GM11168 (cell line): ENCODE results near the gene CHST15.

Source experiments
- in situ Hi-C: fragments of 300-500 bp; cut with MboI; formaldehyde crosslinking; loops from one replicate; pipeline ENCODE4 v1.12.0; 2022; ENCODE audit warnings: low sequenced_read_pairs; ENCODE audit not compliant: unreplicated experiment

CHST15 gene

DNA sequence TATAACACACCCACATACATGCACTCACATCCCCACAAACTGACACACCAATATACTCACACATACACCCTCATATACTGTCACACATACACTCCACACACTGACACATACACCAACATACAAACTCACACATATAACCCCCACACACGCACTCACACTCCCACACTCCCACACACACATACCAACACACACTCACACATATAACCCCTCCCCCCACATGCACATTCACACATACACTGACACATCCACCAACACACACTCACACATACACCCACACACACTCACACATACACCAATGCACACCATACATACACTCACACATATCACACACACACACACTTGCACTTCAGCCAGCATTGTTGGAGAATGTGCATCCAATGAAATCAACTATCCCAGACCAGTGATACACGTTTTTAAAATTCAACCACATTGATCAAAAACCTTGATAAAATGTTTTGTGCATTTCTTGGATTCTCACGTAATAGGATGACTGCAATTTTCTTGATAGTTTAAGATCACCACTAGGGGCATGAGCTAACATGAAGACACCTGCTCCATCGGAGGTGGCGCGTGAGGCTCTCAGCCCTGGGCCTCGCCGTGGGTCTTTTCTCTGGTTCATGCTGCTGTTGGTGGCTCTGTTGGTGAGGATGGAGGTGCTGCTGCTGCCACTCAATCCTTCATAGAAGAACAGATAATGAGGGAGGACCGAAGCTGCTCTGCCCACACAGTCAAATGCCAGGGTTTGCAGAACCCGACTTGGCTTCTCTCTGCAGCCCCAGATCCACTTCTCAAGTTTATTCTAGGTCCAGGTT lies 32.1 kb upstream of the CHST15 start:
- in situ Hi-C loops, result no loop called here

DNA sequence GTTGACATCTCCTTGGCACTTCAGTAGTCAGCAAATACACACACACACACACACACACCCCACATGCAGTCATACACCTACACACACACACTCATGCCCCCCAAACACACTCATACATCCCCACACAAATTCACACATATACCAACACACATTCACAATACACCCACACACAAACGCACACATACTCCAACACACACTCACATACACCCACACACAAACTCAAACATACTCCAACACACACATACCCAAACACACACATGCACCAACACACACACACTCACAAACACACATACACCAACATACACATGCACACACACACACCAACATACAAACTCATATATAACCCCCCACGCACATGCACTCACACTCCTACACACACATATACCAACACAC lies 31.4 kb upstream of the CHST15 start:
- in situ Hi-C loops, result no loop called here

DNA sequence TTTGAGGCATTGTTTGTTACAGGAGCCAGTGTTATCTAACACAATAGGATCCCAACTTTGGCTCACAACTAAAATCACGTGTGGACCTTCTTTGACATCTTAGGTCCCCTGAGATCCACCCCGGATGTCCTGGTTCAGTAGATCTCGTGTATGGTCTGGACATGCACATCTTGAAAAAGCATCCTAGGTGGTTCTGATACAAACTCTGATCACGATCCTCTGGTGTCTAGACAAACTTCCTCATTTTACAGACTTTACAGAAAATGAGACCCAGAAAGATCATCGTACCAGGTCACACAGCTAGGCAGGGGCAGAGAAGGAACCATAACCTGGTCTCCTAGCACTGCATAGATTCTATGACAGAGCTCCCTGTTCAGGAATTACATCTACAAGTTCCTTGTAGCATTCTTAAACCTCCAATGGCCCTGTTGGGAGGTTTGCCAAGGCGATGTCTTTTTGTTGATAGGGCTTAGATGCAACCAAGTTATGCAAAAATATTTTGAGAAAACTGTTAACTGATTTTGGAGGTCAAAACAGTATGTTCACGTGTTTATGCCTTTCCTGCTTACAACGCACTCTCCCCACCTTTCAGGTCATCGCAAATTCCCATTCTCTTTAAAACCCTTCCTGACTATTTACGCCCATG lies 30.8 kb upstream of the CHST15 start:
- in situ Hi-C loops, result no loop called here

DNA sequence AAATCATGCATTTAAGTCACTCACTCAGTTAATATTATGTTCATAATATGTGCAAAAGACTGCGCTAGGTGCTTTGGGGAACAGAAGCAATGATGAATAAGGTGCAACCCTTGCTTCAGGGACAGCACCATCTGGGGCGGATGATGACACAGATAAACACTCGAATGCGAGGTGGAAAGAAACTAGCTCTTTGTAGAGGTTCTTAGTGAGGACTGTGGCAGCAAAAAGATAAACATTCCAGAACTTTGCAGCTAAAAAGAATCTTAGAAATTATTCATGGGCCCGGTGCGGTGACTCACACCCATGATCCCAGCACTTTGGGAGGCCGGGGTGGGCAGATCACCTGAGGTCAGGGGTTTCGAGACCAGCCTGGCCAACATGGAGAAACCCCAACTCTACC lies 29.8 kb upstream of the CHST15 start:
- in situ Hi-C loops, result no loop called here

DNA sequence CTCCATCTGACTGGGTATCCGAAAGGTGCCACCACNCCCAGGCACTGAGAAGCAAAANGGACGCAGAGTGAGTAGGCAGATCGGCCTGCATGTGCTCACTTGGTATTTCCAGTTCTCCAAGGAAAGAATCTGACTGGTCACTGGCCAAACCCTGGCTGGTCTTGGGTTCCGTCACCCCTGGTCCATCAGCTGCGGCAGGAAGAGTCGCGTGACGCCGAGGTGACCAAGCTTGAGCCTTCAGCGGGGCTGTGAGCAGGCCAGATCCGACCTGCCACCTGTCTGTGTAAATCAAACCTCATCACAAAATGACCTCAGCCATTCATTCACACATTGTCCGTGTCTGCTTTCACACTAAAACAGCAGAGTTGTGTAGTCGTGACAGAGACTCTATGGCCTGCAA lies 28.8 kb upstream of the CHST15 start:
- in situ Hi-C loops, result no loop called here

DNA sequence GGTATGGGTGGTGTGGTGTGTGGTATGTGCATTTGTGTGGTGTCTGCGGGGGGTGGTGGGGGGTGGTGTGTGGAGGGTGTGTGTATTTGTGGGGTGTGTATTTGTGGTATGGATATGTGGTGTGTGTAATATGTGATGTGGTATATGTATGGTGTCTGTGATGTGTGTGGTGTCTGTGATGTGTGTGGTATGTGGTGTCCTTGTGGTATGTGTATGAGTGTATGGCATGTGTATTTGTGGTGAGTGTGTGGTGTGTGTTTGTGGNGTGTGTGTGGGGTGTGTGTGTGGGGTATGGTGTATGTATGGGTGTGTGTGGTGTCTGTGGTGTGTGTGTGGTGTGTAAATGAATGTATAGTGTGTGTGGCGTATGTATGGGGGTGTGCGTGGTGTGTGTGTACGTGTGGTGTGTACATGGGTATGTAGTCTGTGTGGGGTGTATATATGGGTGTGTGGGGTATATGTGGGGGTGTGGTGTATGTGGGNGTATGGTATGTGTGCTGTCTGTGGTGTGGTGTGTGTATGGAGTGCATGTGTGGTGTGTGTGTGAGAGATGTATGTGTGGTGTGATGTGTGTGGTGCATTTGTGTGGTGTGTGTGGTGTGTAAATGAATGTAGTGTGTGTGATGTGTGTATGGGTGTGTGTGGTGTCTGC lies 27.1 kb upstream of the CHST15 start:
- in situ Hi-C loops, result no loop called here

DNA sequence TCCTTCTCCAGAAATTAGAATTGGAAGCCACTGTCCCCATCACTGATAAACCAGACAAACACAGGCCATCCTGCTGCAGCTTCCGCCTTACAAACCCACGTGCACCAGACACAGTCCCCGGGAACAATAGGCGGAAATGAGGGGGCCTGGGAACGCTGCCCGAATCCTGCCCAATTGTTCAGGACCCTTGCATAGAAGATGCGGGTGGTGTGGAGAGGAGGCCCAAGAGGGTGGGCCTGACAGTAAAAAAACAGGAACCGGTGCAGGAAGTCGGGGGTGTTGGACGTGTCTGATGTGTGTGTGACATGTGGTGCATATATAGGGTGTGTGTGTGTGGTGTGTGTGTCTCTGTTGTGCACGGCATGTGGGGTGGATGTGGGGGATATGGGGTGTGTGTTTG lies 26.5 kb upstream of the CHST15 start:
- in situ Hi-C loops, result no loop called here

DNA sequence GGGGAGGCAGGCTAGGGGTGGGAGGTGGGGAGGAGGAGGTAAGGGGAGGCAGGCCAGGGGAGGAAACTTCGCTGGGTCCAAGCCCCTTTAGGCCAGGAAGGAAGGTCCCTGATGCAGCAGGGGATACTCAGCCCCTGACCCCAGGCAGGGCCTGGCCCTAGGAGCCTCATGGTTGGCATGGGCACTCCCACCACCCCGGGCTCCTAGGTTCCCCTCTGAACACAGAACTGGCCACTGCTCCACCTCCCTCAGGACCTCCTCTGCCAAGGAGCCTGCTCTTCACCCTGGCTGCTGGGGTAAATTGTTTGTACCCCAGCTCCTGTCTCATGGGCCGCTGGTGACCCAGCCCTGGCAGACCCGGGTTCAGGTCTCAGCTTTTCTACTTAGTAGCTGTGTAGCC lies 25.8 kb upstream of the CHST15 start:
- in situ Hi-C loops, result no loop called here

DNA sequence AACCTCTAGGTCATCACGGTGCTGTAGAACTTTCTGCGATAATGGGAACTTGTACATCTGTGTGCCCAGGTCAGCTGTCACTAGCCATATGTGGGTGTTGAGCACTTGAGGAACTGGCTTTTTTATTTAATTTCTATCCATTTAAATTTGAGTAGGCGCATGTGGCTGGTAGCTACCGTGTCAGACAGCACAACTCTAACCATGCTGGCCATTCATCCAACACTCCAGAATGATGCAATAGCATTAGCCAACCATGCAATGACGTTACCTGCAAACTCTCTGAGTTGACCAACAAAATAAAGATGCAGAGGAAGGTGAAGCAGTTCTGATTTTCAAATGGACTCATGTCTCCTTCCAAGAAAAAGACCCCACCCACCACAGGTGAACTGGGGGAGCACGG lies 24.4 kb upstream of the CHST15 start:
- in situ Hi-C loops, result no loop called here

DNA sequence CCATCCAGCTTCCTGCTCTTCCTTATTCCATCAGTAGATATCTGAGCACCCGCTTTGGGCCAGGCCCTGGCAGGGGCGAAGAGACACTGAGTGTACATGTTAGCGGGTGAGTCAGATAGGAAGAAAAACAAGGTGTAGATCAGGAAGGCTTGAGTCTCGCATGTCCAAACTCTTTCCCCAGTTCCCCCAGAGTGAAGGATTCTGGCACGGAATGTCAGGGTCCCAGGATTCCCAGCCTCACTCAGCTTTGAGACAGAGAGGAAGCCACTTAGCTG lies 24.1 kb upstream of the CHST15 start:
- in situ Hi-C loops, result no loop called here

DNA sequence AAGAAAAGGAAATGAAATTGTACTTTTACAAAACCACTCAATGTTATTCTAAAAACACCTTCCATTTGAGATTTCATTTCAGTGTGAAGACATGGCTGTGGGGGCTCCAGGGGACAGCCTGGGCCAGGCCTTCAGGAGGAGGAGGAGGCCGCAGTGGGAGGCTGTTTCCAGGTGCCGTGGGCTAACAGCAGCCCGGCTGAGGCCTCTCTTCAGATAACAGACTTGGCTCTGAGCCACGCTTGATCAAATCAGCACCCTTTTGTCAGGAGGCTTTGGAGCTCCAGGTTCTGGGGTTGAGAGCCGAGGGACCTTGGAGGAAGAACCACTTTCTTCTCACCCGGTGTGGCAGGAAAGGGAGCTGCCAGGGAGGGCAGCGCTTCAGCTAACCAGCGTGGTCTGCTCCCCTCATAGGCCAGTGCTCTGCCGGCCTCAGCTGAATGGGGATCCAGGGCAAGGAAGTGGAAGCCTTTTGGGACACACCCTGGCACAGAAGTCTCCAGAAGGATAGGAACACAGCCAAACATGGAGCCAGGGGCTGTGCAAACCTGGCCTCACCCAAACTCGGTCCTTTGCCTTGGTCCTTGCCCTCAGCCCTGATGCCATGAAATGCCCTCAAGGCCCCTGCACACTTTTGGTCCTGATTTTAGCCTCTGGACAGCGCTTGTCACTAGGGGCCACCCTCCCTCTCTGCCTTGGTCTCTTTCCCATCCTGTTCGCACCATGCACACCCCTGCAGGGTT lies 23.5 kb upstream of the CHST15 start:
- in situ Hi-C loops, result no loop called here

DNA sequence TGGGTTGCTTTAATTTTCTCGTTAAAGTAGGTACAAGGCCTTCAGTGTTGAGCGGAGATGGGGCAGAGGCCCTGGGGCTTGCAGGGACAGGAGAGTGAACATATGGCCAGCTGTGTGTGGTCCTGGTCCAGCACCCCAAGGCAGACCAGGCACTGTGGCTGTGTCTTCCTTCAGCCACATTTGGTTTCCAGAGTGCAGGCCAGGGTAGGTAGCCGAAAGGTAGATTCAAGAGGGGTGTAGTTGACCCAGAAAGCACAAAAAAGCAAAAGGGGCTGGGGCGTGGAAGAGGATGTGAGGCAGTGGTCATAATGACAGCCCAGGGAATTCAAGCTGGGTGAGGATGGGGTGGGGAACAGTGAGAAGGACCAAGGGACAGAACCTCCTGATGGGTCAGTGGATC lies 21.3 kb upstream of the CHST15 start:
- in situ Hi-C loops, result no loop called here

DNA sequence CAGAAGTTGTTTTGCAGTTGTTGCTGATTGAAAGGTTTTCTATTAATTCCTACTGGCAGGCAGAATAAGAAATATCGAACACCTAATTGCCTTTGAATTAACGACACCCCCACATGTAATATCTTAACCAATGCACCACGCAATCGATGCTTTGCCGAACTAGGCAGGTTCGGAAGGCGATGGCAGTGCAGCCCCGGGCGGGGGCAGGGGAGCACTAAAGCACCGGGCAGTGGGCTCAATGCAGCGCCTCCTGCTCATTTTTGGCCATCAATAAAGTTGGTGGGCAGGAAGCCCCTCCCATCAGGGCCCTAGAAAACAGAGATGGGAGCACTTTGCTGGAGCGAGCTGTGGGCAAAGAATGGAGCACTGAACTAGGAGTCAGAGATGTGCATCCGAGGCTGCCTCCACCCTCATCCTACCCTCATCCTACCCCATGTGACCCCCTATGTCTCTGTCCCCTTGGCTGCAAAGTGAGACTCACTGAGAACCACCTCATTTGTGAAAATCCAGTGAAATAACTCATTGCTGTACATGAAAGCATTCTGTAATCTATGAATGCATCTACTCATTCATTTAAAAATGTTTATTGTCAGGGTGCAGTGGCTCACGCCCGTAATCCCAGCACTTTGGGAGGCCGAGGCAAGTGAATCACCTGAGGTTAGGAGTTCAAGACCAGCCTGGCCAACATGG lies 19.6 kb upstream of the CHST15 start:
- in situ Hi-C loops, result no loop called here

DNA sequence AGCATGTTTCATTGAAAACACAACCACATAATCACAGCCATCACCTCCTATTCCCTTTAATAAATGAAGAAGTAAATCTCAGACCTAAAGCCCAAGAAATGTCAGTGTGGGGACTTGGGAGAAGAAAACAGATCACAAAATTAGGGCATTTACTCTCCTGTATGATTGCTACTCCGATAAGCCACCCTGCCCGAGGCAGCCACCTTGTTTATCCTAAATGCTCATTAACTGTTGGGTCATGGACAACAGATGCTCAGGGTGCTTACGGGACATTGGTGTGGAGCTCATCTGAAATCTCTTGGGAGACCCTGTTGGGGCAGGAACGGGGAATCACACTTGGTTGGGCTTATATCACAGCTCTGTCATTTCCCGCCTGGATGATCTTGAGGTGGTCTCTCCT lies 17.5 kb upstream of the CHST15 start:
- in situ Hi-C loops, result no loop called here

DNA sequence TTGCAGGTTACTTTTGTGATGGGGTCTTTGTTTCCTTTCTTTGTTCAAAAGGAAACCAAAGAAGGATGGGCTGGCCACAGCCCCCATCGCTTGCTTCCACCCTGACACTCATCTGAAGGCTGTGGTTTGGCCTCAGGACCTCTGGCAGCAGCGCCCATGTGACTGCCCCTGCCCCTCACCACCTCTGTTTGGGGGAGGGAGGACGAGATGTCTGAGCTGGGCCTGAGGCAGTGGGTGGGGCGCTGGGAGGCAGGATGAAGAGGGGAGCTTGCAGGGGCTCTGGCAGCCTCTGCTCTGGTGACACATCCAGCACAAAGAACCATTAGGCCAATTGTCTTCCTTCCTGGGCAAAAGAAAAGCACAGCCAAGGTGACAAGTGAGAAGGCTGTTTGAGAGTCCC lies 15.9 kb upstream of the CHST15 start:
- in situ Hi-C loops, result no loop called here

DNA sequence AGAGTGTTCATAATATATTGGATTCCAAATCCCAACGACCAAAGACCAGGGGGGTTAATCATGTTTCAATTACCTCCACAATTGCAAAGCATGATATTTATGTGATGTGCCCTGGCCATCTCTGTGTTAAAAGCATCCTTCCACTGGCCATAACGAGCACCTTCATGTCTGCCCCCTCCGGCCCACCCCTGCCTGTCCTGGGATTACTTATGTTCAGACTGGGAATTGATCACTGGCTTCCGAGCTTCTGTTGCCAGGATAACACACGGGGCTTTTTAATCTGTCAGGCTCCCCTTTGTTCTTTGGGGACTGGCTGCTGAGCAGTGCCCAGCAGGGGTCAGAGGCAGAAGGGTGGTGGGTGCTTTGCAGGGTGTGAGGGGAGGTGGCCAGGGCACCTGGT lies 13.7 kb upstream of the CHST15 start:
- in situ Hi-C loops, result no loop called here

DNA sequence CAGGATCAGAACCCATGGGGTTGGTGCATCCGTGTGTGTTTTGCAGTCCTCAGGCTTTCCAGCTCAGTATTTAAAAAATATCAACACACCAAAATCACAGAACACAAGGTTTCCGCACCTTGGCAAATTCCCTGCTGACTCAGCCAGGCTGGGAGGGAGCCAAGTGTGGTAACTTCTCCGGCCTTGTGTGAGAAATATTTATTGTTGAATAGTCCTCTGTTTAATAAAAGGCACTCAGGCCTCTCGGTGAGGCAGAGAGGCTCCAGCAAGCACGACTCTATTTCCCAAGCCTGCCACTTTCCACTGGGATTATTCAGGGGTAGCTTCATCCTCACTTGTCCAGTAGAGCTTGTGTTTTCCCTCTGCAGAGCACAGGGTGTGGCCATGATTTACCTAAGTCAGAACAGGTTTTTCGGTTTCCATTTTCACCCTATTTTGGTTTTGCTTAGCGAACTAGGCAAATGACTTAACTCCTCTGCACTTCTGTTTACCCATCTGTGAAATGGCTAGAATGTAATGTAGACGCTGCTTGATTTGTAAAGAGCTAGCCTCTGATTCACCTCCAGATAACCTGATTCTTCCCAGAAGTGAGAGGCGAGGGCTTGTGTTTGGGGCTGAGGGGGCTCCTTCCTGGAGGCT lies 13.0 kb upstream of the CHST15 start:
- in situ Hi-C loops, result no loop called here

DNA sequence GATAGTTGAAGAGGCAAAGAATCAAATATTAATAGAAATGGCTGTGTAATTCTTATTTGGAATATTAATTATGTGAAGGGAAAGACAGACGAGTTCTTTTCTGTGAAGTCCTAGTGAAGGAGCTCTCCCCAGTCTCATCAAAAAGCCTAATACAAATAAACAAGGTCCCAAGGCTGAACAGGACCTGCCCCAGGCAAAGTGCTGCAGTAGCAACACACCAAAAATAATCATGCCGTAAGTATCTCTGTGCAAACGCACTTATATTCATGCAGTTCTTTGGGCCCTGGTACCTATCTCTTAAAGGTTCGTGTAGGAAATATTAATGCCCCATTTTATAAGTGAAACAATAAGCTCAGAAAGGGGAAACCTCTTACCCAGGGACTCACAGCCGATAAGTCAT lies 12.2 kb upstream of the CHST15 start:
- in situ Hi-C loops, result no loop called here

DNA sequence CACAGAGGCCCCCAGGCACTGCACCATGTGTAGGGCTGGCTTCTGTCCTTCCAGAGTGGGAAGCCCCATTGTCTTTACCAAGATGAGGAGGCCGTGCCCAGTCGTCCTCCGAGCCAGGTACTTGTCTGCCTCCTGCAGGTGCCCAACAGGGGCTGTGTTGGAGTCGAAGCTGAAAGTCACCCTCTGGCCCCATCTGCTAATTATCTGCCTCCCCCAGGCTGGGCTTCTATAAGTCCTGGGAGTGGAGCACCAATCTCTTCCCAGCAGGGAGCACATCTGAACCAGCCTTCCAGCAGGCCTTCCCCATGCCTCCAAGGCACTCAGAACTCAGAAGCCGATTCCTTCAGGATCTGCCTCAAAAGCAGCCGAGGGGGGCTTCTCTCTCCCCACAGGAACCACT lies 11.6 kb upstream of the CHST15 start:
- in situ Hi-C loops, result no loop called here

DNA sequence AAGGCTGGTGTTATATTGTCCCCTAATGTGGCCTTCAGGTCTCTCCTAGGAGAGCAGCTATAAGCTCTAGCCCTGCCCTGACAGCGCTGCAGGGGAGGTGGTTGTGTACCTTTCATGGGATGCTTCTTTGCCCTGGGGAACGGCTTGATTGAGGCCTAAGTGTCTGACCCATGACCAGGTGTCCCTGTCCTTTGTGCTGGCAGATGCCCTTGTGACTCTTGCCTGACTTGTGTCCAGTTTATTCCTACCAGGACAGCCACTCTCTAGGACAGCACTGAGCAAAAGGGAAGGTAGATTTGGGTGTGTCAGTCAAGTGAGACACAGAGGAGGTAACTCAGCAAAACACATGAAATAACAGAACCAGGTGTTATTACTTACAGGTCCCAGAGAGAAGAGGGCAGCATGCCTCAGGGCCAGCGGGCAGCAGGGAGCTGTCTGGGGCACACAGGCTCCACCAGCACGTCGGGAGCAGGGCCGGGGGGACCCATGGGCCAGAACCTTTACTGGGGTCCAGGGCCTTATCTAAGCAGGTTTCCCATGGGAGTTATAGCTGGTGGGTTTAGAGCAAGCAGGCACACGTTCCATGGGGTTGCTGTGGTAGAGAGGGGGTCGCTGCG lies 10.7 kb upstream of the CHST15 start:
- in situ Hi-C loops, result no loop called here
